A673 (cell line): ENCODE measurements around the gene DPEP3.

Experiments
- EZH2 ChIP-seq: fragments of 200-600 bp; sonication (generic); IDR thresholded peaks from 2 replicates; pipeline ENCODE4 v1.6.1; 2017; ENCODE audit warnings: borderline replicate concordance, low read depth, mild to moderate bottlenecking, mixed read lengths, antibody characterized with exemption, low read length; ENCODE audit not compliant: poor library complexity, severe bottlenecking
- TF ChIP-seq, protein P1 (sequence below): fragments of 300-800, 200-600 bp; sonication (generic); conservative IDR thresholded peaks from 2 replicates; pipeline ENCODE4 v1.5.1; 2017; ENCODE audit warnings: low read depth, mild to moderate bottlenecking, antibody characterized with exemption, low read length, moderate library complexity, mixed read lengths

DNA sequence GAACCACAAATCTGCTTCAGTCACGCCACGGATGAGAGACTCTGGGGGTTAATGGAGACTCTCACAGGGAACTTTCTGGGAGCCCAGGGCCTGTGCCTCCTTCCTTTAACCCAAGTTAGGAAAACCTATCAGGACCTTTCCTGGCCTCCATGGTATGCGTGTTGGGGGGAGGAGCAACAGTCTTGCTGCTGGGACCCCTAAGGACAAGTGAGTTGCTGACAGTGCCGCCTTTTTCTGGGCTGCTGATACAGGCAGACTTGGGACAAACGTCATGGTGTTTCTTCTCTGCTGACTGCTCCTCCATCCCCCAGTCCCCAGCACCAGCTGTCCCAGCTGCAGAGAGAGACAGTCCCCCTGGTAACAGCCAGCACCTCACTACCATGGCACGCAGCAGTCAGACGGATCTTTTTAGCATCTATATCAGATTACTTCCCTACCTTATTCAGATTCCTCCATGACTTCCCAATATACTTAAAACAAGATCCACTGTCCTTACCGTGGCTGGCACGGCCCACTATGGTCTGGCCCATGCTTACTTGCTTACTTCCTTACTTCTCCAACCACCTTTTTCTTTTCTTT, 28.9 kb upstream of the DPEP3 start:
- TF ChIP-seq, protein P1, sequence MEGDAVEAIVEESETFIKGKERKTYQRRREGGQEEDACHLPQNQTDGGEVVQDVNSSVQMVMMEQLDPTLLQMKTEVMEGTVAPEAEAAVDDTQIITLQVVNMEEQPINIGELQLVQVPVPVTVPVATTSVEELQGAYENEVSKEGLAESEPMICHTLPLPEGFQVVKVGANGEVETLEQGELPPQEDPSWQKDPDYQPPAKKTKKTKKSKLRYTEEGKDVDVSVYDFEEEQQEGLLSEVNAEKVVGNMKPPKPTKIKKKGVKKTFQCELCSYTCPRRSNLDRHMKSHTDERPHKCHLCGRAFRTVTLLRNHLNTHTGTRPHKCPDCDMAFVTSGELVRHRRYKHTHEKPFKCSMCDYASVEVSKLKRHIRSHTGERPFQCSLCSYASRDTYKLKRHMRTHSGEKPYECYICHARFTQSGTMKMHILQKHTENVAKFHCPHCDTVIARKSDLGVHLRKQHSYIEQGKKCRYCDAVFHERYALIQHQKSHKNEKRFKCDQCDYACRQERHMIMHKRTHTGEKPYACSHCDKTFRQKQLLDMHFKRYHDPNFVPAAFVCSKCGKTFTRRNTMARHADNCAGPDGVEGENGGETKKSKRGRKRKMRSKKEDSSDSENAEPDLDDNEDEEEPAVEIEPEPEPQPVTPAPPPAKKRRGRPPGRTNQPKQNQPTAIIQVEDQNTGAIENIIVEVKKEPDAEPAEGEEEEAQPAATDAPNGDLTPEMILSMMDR = no peak
- no peak for TF ChIP-seq EZH2
